Upper lobe of left lung (tissue), 6 donors: ENCODE results near the gene SCNN1G. TPM values are rescaled to one million over a fixed set of nuclear protein-coding genes. Genes with fewer than 3 reads are reported as not detected.

Experiments
- ATAC-seq, 2 donors: fragments of 200-7000 bp; cut with Tn5 transposase; one replicate each; pipeline ENCODE4 v1.9.1; 2022; ENCODE audit warnings: mild to moderate bottlenecking in 2 of 2, moderate library complexity in 2 of 2; ENCODE audit not compliant: low FRiP score in 2 of 2
- DNase-seq, 2 donors: peaks; one replicate each; pipeline ENCODE4 v3.0.0-alpha.2; 2019 to 2020
- H3K27ac ChIP-seq, 4 donors: fragments of 200-600 bp; sonication (generic); one replicate each; pipeline ENCODE4 v1.5.1; 2016 to 2019
- H3K27me3 ChIP-seq, 4 donors: fragments of 200-600 bp; sonication (generic); one replicate each; pipeline ENCODE4 v1.5.1; 2017 to 2019
- H3K36me3 ChIP-seq, 4 donors: fragments of 200-600 bp; sonication (generic); one replicate each; pipeline ENCODE4 v1.5.1; 2016 to 2019
- H3K4me1 ChIP-seq, 4 donors: fragments of 200-600 bp; sonication (generic); one replicate each; pipeline ENCODE4 v1.5.1; 2018 to 2019
- H3K4me3 ChIP-seq, 4 donors: fragments of 200-600 bp; sonication (generic); one replicate each; pipeline ENCODE4 v1.5.1; 2017 to 2019; ENCODE audit warnings: mild to moderate bottlenecking in 2 of 4, moderate library complexity in 1 of 4
- H3K9me3 ChIP-seq, 4 donors: fragments of 200-600 bp; sonication (generic); one replicate each; pipeline ENCODE4 v1.5.1; 2018 to 2019
- EP300 ChIP-seq, 4 donors: sonication (generic); formaldehyde crosslinking; IDR thresholded peaks; one replicate each; pipeline ENCODE4 v1.5.1; 2017; ENCODE audit warnings: antibody characterized with exemption in 4 of 4, control low read depth in 2 of 4
- POLR2A ChIP-seq, 4 donors: fragments of 450-650 bp; IDR thresholded peaks; one replicate each; pipeline ENCODE4 v1.5.1; 2016 to 2017; ENCODE audit warnings: antibody characterized with exemption in 4 of 4, mild to moderate bottlenecking in 2 of 4
- POLR2AphosphoS5 ChIP-seq, 2 donors: sonication (generic); formaldehyde crosslinking; IDR thresholded peaks; one replicate each; pipeline ENCODE4 v1.5.1; 2017; ENCODE audit warnings: antibody characterized with exemption in 2 of 2
- WGBS, 2 donors: methylation state at CpG; one replicate each; pipeline ENCODE4 v1.1.5; 2017 to 2018; 5-methylcytosine and 5-hydroxymethylcytosine counted together
- total RNA-seq, 6 donors: library from RNA; depleted of rRNA in 4 of 6; stranded (reverse); fragments of >200 nt in 4 of 6; gene quantifications; one replicate each; pipeline versions ENCODE4 v1.1.0 to v1.2.1, GENCODE V29; 2016 to 2021
- TF ChIP-seq, protein P1 (sequence below), 6 experiments: fragments of 450-650 bp in 4 of 6; fragments of 200-600 bp in 2 of 6; sonication (generic) in 2 of 6; IDR thresholded peaks; one replicate each; pipeline ENCODE4 v1.5.1; 2016 to 2019; ENCODE audit warnings: antibody characterized with exemption in 6 of 6
- donor health status: DM: no; HTN: no; CAD: no; lungs with moderate emphysema.
- donor health status: DM: no; HTN: yes; CAD: no; lungs with severe emphysema.

SCNN1G gene
- total RNA-seq, 6 donors from 2014 or later: 10.8 to 16.8 (median 13.8) TPM

- DNase-seq: no peak
Measured at GRCh38 chr16:23149993-23150364, 32.6 kb upstream of the SCNN1G start.

GRCh38 chr16:23152386-23153178 lies 30.0 kb upstream of the SCNN1G start:
- Histone ChIP-seq H3K36me3 (no peaks in the 10 kb centered on the region), H3K27me3 (no peaks in the 10 kb centered on the region), H3K4me1 (peaks cover 8 to 17% (median 12%) of the 10 kb centered on the region in 4 donors), H3K9me3 (no peaks in the 10 kb centered on the region), H3K27ac (no peak overlapping the region), H3K4me3 (no peak overlapping the region)
- no peak for DNase-seq
- WGBS, 2 donors: 82 to 88% methylated on average over 12 of the region's 12 CpGs
- TF ChIP-seq EP300 (IDR thresholded peaks at IDR 0.05) (no peak), POLR2A (IDR thresholded peaks at IDR 0.05) (no peak), POLR2AphosphoS5 (IDR thresholded peaks at IDR 0.05) (no peak)
- TF ChIP-seq, protein P1, sequence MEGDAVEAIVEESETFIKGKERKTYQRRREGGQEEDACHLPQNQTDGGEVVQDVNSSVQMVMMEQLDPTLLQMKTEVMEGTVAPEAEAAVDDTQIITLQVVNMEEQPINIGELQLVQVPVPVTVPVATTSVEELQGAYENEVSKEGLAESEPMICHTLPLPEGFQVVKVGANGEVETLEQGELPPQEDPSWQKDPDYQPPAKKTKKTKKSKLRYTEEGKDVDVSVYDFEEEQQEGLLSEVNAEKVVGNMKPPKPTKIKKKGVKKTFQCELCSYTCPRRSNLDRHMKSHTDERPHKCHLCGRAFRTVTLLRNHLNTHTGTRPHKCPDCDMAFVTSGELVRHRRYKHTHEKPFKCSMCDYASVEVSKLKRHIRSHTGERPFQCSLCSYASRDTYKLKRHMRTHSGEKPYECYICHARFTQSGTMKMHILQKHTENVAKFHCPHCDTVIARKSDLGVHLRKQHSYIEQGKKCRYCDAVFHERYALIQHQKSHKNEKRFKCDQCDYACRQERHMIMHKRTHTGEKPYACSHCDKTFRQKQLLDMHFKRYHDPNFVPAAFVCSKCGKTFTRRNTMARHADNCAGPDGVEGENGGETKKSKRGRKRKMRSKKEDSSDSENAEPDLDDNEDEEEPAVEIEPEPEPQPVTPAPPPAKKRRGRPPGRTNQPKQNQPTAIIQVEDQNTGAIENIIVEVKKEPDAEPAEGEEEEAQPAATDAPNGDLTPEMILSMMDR (IDR thresholded peaks at IDR 0.05): no peak
- no peak for ATAC-seq

More at GRCh38 chr16:23149993-23150364, 32.6 kb upstream of the SCNN1G start:
- H3K9me3 ChIP-seq: no peaks in the 10 kb centered on the region
- no peaks in the 10 kb centered on the region for H3K36me3 ChIP-seq
- ATAC-seq: no peak
- WGBS, 2 donors: 47 to 57% methylated on average over 4 of the region's 4 CpGs
- TF ChIP-seq EP300 (IDR thresholded peaks at IDR 0.05) (no peak), POLR2AphosphoS5 (IDR thresholded peaks at IDR 0.05) (no peak), POLR2A (IDR thresholded peaks at IDR 0.05) (no peak)
- TF ChIP-seq, protein P1 (IDR thresholded peaks at IDR 0.05): no peak
- no peaks in the 10 kb centered on the region for H3K27me3 ChIP-seq
- no peak overlapping the region for H3K27ac ChIP-seq
- peaks cover 12 to 38% (median 23%) of the 10 kb centered on the region in 4 donors for H3K4me1 ChIP-seq
- H3K4me3 ChIP-seq: peak overlapping the region in 3 of 4 donors; percentile 67 to 98 (median 84)

DNA sequence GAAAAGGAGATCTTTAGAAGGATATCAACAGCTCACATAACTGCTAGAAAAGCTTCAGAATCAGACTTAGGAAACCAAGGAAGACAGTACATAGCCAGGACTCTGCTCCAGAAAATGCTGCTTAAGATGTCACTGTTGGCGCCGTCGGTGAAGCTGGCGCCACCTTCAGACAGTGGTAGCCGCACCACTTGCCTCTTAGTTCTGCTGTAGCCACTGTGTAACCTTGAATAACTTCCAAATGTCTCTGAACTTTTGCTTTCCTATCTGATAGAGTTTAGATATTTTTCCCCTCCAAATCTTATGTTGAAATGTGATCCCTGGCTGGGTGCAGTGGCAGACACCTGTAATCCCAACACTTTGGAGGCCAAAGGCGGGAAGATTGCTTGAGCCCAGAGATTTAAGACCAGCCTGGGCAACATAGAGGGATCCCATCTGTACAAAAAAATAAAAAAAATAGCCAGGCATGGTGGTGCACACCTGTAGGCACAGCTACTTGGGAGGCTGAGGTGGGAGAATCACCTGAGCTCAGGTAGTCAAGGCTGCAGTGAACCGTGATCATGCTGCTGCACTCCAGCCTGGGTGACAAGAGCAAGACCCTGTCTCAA lies 27.0 kb upstream of the SCNN1G start:
- H3K36me3 ChIP-seq: no peaks in the 10 kb centered on the region
- DNase-seq: no peak
- H3K27me3 ChIP-seq: no peaks in the 10 kb centered on the region
- H3K4me1 ChIP-seq: no peaks in the 10 kb centered on the region
- no peak for TF ChIP-seq POLR2AphosphoS5 (IDR thresholded peaks at IDR 0.05)
- TF ChIP-seq, protein P1 (IDR thresholded peaks at IDR 0.05): no peak
- TF ChIP-seq POLR2A (IDR thresholded peaks at IDR 0.05): no peak
- no peak for TF ChIP-seq EP300 (IDR thresholded peaks at IDR 0.05)
- H3K9me3 ChIP-seq: no peaks in the 10 kb centered on the region
- H3K4me3 ChIP-seq: no peak overlapping the region
- H3K27ac ChIP-seq: no peak overlapping the region
- WGBS, 2 donors: 48 to 51% methylated on average over 7 of the region's 7 CpGs
- no peak for ATAC-seq

GRCh38 chr16:23156110-23156509 lies 26.4 kb upstream of the SCNN1G start:
- WGBS, 2 donors: 75 to 81% methylated on average over 3 of the region's 3 CpGs
- no peak for ATAC-seq
- TF ChIP-seq POLR2AphosphoS5 (IDR thresholded peaks at IDR 0.05): no peak
- TF ChIP-seq, protein P1 (IDR thresholded peaks at IDR 0.05): no peak
- TF ChIP-seq EP300 (IDR thresholded peaks at IDR 0.05): no peak
- TF ChIP-seq POLR2A (IDR thresholded peaks at IDR 0.05): no peak
- Histone ChIP-seq H3K4me3 (no peak overlapping the region), H3K27me3 (no peaks in the 10 kb centered on the region), H3K27ac (no peak overlapping the region), H3K36me3 (no peaks in the 10 kb centered on the region), H3K4me1 (no peaks in the 10 kb centered on the region), H3K9me3 (no peaks in the 10 kb centered on the region)
- no peak for DNase-seq
